ENCODE measurements around the gene ROBO2.

Gene ROBO2

DNA sequence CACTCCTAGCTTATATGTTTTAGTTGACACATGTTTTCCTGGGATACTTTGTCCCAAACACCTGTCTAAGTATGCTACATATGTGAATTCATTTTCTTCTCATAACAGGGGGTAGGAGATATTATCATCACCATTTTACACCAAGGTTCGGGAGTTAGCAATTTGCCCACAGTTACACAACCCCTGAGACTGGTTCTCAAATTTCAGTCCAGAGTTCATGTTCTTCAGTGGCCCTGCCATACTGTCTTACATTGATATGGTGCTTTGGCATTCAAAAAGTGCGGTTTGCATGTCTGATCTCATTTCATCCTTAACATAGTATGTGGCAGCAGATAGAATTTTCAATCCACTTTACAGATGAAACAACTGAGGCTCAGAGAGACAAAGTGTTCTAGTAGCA, 38.4 kb downstream of the ROBO2 start:
- H3K4me3 ChIP-seq (ENCODE audit: low read depth, low read length): no peak overlapping the region
- DNase-seq (ENCODE audit: low read depth): no peak
- TF ChIP-seq, protein P1, sequence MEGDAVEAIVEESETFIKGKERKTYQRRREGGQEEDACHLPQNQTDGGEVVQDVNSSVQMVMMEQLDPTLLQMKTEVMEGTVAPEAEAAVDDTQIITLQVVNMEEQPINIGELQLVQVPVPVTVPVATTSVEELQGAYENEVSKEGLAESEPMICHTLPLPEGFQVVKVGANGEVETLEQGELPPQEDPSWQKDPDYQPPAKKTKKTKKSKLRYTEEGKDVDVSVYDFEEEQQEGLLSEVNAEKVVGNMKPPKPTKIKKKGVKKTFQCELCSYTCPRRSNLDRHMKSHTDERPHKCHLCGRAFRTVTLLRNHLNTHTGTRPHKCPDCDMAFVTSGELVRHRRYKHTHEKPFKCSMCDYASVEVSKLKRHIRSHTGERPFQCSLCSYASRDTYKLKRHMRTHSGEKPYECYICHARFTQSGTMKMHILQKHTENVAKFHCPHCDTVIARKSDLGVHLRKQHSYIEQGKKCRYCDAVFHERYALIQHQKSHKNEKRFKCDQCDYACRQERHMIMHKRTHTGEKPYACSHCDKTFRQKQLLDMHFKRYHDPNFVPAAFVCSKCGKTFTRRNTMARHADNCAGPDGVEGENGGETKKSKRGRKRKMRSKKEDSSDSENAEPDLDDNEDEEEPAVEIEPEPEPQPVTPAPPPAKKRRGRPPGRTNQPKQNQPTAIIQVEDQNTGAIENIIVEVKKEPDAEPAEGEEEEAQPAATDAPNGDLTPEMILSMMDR (IDR thresholded peaks at IDR 0.05; ENCODE audit: insufficient read depth, low read depth, low read length, missing control alignments): no peak

DNA sequence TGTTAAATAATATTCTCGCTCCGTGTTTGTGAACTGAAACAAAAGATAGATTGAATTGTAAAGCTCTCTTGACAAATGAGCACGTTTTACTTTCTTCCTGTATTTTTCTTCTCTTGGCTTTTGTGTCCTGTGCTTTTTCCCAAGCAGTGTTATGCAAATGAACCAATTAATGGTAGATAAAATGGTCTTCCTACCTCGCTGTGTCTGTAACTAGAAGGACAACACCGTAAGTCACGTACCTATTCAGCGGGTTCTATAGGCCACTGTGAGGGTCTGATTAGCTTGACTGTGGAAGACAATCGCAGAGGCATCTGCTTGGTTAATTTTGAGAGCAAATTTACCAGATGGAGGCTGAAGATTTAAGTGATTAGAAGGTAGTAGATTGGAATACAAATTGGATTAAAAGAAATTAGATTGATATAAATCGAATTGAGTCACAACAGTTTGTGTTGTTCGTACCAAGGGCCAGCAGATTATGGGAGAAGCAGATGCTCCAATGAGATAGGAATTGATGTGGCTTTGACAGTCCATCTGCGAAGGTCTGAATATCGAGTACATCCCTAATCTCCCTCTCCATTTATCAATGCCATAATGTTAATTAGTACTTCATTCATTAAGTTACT, 40.2 kb downstream of the ROBO2 start:
- DNase-seq (ENCODE audit: low read depth): no peak
- TF ChIP-seq, protein P1 (IDR thresholded peaks at IDR 0.05; ENCODE audit: insufficient read depth, low read depth, low read length, missing control alignments): no peak
- H3K4me3 ChIP-seq (ENCODE audit: low read depth, low read length): no peak overlapping the region

DNA sequence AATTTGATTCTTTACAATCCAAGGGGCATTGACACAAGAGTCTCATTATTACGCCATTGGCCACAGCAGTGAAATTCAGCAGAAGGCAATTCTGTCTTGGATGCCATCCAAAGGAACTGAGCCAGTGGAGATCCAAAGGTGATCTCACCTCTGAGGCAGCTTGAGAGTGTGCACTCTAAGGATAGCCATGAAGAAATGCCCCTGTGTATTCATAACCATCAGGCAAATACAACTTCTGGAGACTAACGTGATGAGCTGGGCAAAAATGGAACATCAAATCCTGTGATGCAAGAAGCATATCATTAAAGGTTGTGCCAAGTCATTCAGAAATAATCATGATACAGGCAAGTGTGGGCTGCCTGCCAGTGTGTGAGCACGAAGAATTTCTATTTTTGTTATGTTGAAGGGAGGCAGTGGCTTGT, 41.4 kb downstream of the ROBO2 start:
- DNase-seq (ENCODE audit: low read depth): no peak
- H3K4me3 ChIP-seq (ENCODE audit: low read depth, low read length): no peak overlapping the region
- TF ChIP-seq, protein P1 (IDR thresholded peaks at IDR 0.05; ENCODE audit: insufficient read depth, low read depth, low read length, missing control alignments): no peak

DNA sequence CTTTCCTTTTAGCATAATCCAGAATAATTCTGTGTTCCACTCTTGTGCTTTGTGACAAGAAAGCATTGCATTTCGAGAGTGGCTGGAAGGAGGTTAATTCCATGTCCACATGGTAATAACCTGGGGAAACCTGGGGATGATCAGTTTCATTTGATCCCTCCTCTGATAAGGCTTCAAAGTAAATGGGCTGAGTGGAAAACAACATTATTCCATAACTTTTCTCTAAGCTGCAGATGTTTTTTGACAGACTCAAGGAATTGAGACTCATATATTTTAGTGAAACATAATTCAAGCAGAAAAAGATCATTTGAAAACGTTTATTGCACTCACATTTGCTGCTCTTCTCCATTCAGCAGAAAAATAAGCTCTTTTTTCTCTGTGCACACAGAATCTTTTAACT, 44.6 kb downstream of the ROBO2 start:
- H3K4me3 ChIP-seq (ENCODE audit: low read depth, low read length): no peak overlapping the region
- DNase-seq (ENCODE audit: low read depth): no peak
- TF ChIP-seq, protein P1 (IDR thresholded peaks at IDR 0.05; ENCODE audit: insufficient read depth, low read depth, low read length, missing control alignments): no peak

DNA sequence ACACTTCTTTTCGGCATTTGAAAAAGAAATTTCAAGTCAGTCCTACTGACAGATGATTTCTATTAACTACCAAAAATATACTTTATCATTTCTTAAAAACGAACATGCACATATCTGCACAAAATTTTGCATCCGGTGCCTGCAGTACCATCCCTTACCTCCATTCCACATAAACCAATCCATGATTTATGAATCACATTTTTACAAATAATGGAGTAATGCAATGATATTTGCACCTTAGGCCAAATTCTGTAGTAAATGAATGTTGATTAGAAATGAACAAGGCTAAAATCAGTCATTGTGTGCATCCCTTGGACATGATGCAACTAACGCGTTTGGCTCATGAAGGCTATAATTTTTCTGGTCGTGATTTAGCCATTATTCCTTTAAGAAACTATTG, 46.5 kb downstream of the ROBO2 start:
- TF ChIP-seq, protein P1 (IDR thresholded peaks at IDR 0.05; ENCODE audit: insufficient read depth, low read depth, low read length, missing control alignments): no peak
- no peak for DNase-seq (ENCODE audit: low read depth)
- H3K4me3 ChIP-seq (ENCODE audit: low read depth, low read length): no peak overlapping the region

DNA sequence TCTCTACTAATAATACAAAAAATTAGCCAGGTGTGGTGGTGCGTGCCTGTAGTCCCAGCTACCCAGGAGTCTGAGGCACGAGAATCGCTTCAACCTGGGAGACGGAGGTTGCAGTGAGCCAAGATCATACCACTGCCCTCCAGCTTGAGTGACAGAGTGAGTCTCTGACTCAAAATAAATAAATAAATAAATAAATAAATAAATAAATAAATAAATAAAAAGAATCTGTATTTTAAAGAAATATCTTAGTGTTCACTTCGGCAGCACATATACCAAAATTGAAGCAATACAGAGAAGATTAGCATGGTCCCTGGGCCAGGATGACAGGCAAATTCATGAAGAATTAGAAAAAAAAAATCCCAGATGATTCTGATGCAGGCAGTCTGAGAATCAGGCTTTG, 51.9 kb downstream of the ROBO2 start:
- no peak overlapping the region for H3K4me3 ChIP-seq (ENCODE audit: low read depth, low read length)
- DNase-seq (ENCODE audit: low read depth): no peak
- TF ChIP-seq, protein P1 (IDR thresholded peaks at IDR 0.05; ENCODE audit: insufficient read depth, low read depth, low read length, missing control alignments): no peak

DNA sequence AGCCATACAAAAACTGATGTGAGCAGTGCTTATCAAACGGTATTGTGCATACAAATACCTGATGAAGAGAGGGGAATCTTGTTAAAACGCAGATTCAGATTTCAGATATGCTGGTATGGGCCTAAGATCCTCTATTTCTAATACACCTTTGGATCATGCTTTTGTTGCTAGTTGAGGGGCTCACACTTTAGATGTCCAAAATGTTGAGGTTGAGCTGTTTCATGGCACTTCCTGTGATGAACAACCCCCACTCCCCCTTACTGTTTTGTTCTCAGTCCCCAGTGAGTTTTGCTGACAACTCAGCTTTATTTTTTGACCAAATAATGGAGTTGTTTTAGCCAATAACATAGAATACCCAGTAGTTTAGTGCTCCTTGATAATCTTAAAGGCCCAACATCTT, 53.2 kb downstream of the ROBO2 start:
- H3K4me3 ChIP-seq (ENCODE audit: low read depth, low read length): no peak overlapping the region
- TF ChIP-seq, protein P1 (IDR thresholded peaks at IDR 0.05; ENCODE audit: insufficient read depth, low read depth, low read length, missing control alignments): no peak
- no peak for DNase-seq (ENCODE audit: low read depth)

Measured in GM12865 (cell line).